Caco-2 (cell line): ENCODE results near the gene ACLY. TPM values are rescaled to one million over a fixed set of nuclear protein-coding genes. Genes with fewer than 3 reads are reported as not detected.

Experiments used
- BruUV-seq: library from RNA; stranded (reverse); fragments of 400-500 nt; replicated peaks from 2 replicates; lab custom pipeline; 2021; lab: Mats Ljungman, UMichigan
- CTCF ChIA-PET: fragments of 300-600 bp; sonication (Branson Sonifier 250); formaldehyde crosslinking; loops from one replicate; lab custom pipeline; 2022; ENCODE audit warnings: antibody characterized with exemption; lab: Charles Lee
- POLR2A ChIA-PET: fragments of 300-600 bp; sonication (Branson Sonifier 250); formaldehyde crosslinking; loops from one replicate; lab custom pipeline; 2022; ENCODE audit warnings: antibody characterized with exemption; lab: Charles Lee
- DNase-seq, 2 experiments: peaks; one replicate each; pipeline versions ENCODE4 v3.0.0 to v3.0.0-alpha.2; 2020 to 2022
- H3K27me3 ChIP-seq: replicated peaks from 2 replicates; pipeline ENCODE4 v1.6.0; 2011; ENCODE audit warnings: low read length; ENCODE audit not compliant: control insufficient read depth, insufficient read depth
- H3K36me3 ChIP-seq: 2 replicates; pipeline ENCODE4 v1.5.1; 2011; ENCODE audit warnings: low read length; ENCODE audit not compliant: control insufficient read depth, insufficient read depth
- H3K4me1 ChIP-seq: fragments of 250-450 bp; sonication (Bioruptor Pico); 2 replicates; pipeline ENCODE4 v1.5.1; 2020; ENCODE audit warnings: mild to moderate bottlenecking
- H3K4me3 ChIP-seq: 2 replicates; pipeline ENCODE4 v1.5.1; 2011; ENCODE audit warnings: low read depth, mild to moderate bottlenecking, control low read depth, low read length
- H3K9me3 ChIP-seq: fragments of 250-450 bp; sonication (Bioruptor Pico); 2 replicates; pipeline ENCODE4 v1.5.1; 2020; ENCODE audit warnings: mild to moderate bottlenecking, moderate library complexity
- H3K27ac Mint-ChIP-seq: one replicate; pipeline ENCODE4 v1.8.0; 2022; ENCODE audit warnings: mixed read lengths; ENCODE audit not compliant: unreplicated experiment
- H3K27me3 Mint-ChIP-seq: one replicate; pipeline ENCODE4 v1.8.0; 2022; ENCODE audit warnings: mixed read lengths; ENCODE audit not compliant: insufficient read depth, unreplicated experiment
- H3K36me3 Mint-ChIP-seq: one replicate; pipeline ENCODE4 v1.8.0; 2022; ENCODE audit warnings: mild to moderate bottlenecking, mixed read lengths; ENCODE audit not compliant: insufficient read depth, unreplicated experiment
- H3K4me1 Mint-ChIP-seq: one replicate; pipeline ENCODE4 v1.8.0; 2022; ENCODE audit warnings: low read depth, mixed read lengths; ENCODE audit not compliant: unreplicated experiment
- H3K4me3 Mint-ChIP-seq: one replicate; pipeline ENCODE4 v1.8.0; 2022; ENCODE audit warnings: mild to moderate bottlenecking, moderate library complexity, mixed read lengths; ENCODE audit not compliant: unreplicated experiment
- H3K9me3 Mint-ChIP-seq: one replicate; pipeline ENCODE4 v1.8.0; 2022; ENCODE audit warnings: mixed read lengths; ENCODE audit not compliant: unreplicated experiment
- intact Hi-C: fragments of 100-400 bp; cut with micrococcal nuclease; formaldehyde crosslinking; loops from one replicate; pipeline ENCODE4 v1.10.0; 2022; ENCODE audit not compliant: unreplicated experiment
- total RNA-seq: library from RNA; stranded (reverse); gene quantifications from 2 replicates; pipeline ENCODE4 v1.2.3, GENCODE V29; 2022
- TF ChIP-seq, protein P1 (sequence below), 2 experiments: fragments of 200-600 bp in 1 of 2; IDR thresholded peaks; 1 replicate in 1 of 2; 2 replicates in 1 of 2; pipeline versions ENCODE4 v1.5.1 to v1.8.0; 2011 to 2022; ENCODE audit warnings: antibody characterized with exemption in 1 of 2, control low read depth in 1 of 2, inconsistent platforms in 1 of 2, low read depth in 1 of 2, low read length in 1 of 2, mild to moderate bottlenecking in 1 of 2, moderate library complexity in 1 of 2; ENCODE audit not compliant: insufficient read depth in 1 of 2, severe bottlenecking in 1 of 2, unreplicated experiment in 1 of 2

Gene ACLY
- total RNA-seq, 1 experiment from 2014 or later, result 246 TPM

DNA sequence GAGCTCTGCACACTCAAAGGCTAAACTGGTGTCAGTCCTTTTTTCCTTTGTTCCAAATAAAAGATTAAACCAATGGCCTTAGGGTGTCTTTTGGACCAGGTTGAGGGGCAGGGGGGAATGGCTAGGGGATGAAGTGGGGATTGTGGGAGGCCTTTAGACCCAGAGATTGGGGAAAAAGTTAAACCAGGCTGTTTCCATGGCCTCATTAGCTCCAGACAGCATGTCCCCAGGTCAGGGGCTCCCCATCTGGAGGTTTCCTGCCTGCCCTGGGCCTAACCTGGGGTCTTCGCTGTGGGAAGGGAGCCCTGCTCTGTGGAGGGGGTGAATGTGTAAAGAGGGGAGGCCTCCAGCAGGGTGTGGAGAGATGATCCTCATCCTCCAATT, 95.6 kb downstream of the ACLY start:
- Mint-ChIP-seq H3K36me3 (peaks cover 61% of the 10 kb centered on the region), H3K27me3 (no peaks in the 10 kb centered on the region), H3K27ac (peak overlapping the region; percentile 67), H3K4me3 (no peak overlapping the region), H3K9me3 (no peaks in the 10 kb centered on the region), H3K4me1 (no peaks in the 10 kb centered on the region)
- no peaks in the 10 kb centered on the region for H3K4me1 ChIP-seq
- intact Hi-C loops, result no loop called here
- peaks cover 1% of the 10 kb centered on the region for H3K36me3 ChIP-seq
- H3K27me3 ChIP-seq, result no peaks in the 10 kb centered on the region
- ChIA-PET CTCF (no interaction called here), POLR2A (interaction anchor here (0.6 to 1.5 kb wide), 2 partner anchors 22 to 37 kb away, joined by 3 to 5 read pairs; no protein-coding TSS in a partner anchor)
- BruUV-seq, result no TSS peak
- DNase-seq, result no peak
- no peaks in the 10 kb centered on the region for H3K9me3 ChIP-seq
- no peak overlapping the region for H3K4me3 ChIP-seq
- TF ChIP-seq, protein P1, sequence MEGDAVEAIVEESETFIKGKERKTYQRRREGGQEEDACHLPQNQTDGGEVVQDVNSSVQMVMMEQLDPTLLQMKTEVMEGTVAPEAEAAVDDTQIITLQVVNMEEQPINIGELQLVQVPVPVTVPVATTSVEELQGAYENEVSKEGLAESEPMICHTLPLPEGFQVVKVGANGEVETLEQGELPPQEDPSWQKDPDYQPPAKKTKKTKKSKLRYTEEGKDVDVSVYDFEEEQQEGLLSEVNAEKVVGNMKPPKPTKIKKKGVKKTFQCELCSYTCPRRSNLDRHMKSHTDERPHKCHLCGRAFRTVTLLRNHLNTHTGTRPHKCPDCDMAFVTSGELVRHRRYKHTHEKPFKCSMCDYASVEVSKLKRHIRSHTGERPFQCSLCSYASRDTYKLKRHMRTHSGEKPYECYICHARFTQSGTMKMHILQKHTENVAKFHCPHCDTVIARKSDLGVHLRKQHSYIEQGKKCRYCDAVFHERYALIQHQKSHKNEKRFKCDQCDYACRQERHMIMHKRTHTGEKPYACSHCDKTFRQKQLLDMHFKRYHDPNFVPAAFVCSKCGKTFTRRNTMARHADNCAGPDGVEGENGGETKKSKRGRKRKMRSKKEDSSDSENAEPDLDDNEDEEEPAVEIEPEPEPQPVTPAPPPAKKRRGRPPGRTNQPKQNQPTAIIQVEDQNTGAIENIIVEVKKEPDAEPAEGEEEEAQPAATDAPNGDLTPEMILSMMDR (IDR thresholded peaks at IDR 0.05; ENCODE audit: insufficient read depth in 1 of 2, low read depth in 1 of 2, low read length in 1 of 2, severe bottlenecking in 1 of 2, unreplicated experiment in 1 of 2), result no peak

DNA sequence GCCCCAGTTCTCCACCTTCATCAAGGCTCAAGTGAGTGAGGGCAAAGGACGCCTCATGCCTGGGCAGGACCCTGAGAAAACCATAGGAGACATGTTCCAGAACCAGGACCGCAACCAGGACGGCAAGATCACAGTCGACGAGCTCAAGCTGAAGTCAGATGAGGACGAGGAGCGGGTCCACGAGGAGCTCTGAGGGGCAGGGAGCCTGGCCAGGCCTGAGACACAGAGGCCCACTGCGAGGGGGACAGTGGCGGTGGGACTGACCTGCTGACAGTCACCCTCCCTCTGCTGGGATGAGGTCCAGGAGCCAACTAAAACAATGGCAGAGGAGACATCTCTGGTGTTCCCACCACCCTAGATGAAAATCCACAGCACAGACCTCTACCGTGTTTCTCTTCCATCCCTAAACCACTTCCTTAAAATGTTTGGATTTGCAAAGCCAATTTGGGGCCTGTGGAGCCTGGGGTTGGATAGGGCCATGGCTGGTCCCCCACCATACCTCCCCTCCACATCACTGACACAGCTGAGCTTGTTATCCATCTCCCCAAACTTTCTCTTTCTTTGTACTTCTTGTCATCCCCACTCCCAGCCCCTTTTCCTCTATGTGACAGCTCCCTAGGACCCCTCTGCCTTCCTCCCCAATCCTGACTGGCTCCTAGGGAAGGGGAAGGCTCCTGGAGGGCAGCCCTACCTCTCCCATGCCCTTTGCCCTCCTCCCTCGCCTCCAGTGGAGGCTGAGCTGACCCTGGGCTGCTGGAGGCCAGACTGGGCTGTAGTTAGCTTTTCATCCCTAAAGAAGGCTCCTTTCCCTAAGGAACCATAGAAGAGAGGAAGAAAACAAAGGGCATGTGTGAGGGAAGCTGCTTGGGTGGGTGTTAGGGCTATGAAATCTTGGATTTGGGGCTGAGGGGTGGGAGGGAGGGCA, 96.3 kb downstream of the ACLY start:
- H3K27ac Mint-ChIP-seq, result peak overlapping the region; percentile 67
- ChIA-PET POLR2A (interaction anchor here (0.5 kb wide), 1 partner anchor 13 kb away, joined by 4 read pairs; no protein-coding TSS in a partner anchor), CTCF (interaction anchor here (0.6 kb wide), 2 partner anchors 110 to 1465 kb away, joined by 3 to 4 read pairs; no protein-coding TSS in a partner anchor)
- TSS peak; percentile 52 for BruUV-seq
- H3K4me3 Mint-ChIP-seq, result no peak overlapping the region
- TF ChIP-seq, protein P1 (IDR thresholded peaks at IDR 0.05; ENCODE audit: insufficient read depth in 1 of 2, low read depth in 1 of 2, low read length in 1 of 2, severe bottlenecking in 1 of 2, unreplicated experiment in 1 of 2), result no peak
- Histone ChIP-seq H3K9me3 (no peaks in the 10 kb centered on the region), H3K27me3 (no peaks in the 10 kb centered on the region), H3K4me3 (no peak overlapping the region), H3K4me1 (no peaks in the 10 kb centered on the region), H3K36me3 (peaks cover 1% of the 10 kb centered on the region)
- H3K27me3 Mint-ChIP-seq, result no peaks in the 10 kb centered on the region
- H3K9me3 Mint-ChIP-seq, result no peaks in the 10 kb centered on the region
- no peak for DNase-seq
- peaks cover 63% of the 10 kb centered on the region for H3K36me3 Mint-ChIP-seq
- intact Hi-C loops, result no loop called here
- no peaks in the 10 kb centered on the region for H3K4me1 Mint-ChIP-seq

DNA sequence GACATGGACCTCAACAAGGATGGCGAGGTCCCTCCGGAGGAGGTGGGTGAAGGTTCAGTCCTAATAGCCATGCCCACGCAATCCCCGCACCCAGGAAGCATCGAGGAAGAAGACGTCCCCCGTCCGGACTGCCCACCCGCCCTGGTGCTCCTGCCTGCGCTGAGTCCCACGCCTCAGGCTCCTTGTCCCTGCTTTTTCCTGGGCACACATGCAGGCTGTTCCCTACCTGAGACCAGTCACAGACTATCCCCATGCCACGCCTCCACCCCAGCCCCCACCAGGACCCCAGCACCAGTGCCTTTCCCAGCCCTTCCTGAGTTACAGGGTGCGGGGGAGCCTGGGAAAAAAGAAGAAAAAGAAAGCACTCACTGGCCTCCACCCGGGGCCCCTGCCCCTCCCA, 97.0 kb downstream of the ACLY start:
- Histone ChIP-seq H3K4me1 (no peaks in the 10 kb centered on the region), H3K4me3 (no peak overlapping the region), H3K27me3 (no peaks in the 10 kb centered on the region), H3K36me3 (peaks cover 1% of the 10 kb centered on the region), H3K9me3 (no peaks in the 10 kb centered on the region)
- no TSS peak for BruUV-seq
- POLR2A ChIA-PET, result no interaction called here
- Mint-ChIP-seq H3K27ac (peak overlapping the region; percentile 67), H3K36me3 (peaks cover 61% of the 10 kb centered on the region), H3K4me1 (no peaks in the 10 kb centered on the region), H3K9me3 (no peaks in the 10 kb centered on the region), H3K4me3 (no peak overlapping the region), H3K27me3 (no peaks in the 10 kb centered on the region)
- DNase-seq, result no peak
- CTCF ChIA-PET, result no interaction called here
- TF ChIP-seq, protein P1 (IDR thresholded peaks at IDR 0.05; ENCODE audit: insufficient read depth in 1 of 2, low read depth in 1 of 2, low read length in 1 of 2, severe bottlenecking in 1 of 2, unreplicated experiment in 1 of 2), result no peak
- intact Hi-C loops, result no loop called here
